ENCODE results near the gene ALDOB. TPM values are rescaled to one million over a fixed set of nuclear protein-coding genes. Genes with fewer than 3 reads are reported as not detected.

Gene ALDOB
- total RNA-seq, 1 experiment from 2014 or later, result not detected

- Mint-ChIP-seq H3K27me3 (ENCODE audit: insufficient read depth, unreplicated experiment) (no peaks in the 10 kb centered on the region), H3K4me3 (ENCODE audit: unreplicated experiment) (peak overlapping the region; percentile 44), H3K27ac (ENCODE audit: low read depth, unreplicated experiment) (peak overlapping the region; percentile 60), H3K4me1 (ENCODE audit: insufficient read depth, unreplicated experiment) (peaks cover 68% of the 10 kb centered on the region), H3K36me3 (ENCODE audit: insufficient read depth, unreplicated experiment) (peaks cover 16% of the 10 kb centered on the region), H3K9me3 (ENCODE audit: unreplicated experiment) (no peaks in the 10 kb centered on the region)
- CTCF ChIA-PET, result interaction anchor here (0.7 to 15.0 kb wide), 8 partner anchors 8 to 51 kb away, joined by 3 to 173 read pairs (median 5); a partner anchor contains a TSS
- no TSS peak for BruUV-seq (replicated peaks)
- no peak for TF ChIP-seq CTCF (IDR thresholded peaks at IDR 0.05; ENCODE audit: unreplicated experiment)
- DNase-seq (ENCODE audit: unreplicated experiment), result peak; percentile 92
- intact Hi-C loops (cut with micrococcal nuclease), result no loop called here
- POLR2A ChIA-PET, result interaction anchor here (0.6 to 7.7 kb wide), 15 partner anchors 9 to 1506 kb away, joined by 3 to 92 read pairs (median 6); partner anchors contain the start of genes MRPL50, RNF20 and ZNF189
Observed at GRCh38 chr9:101479338-101480030, 43.9 kb upstream of the ALDOB start.

- no TSS peak for BruUV-seq (replicated peaks)
- intact Hi-C loops (cut with micrococcal nuclease), result no loop called here
- peak overlapping the region; percentile 60 for H3K27ac Mint-ChIP-seq (ENCODE audit: low read depth, unreplicated experiment)
- no peaks in the 10 kb centered on the region for H3K9me3 Mint-ChIP-seq (ENCODE audit: unreplicated experiment)
- peaks cover 64% of the 10 kb centered on the region for H3K4me1 Mint-ChIP-seq (ENCODE audit: insufficient read depth, unreplicated experiment)
- peaks cover 22% of the 10 kb centered on the region for H3K36me3 Mint-ChIP-seq (ENCODE audit: insufficient read depth, unreplicated experiment)
- POLR2A ChIA-PET, result interaction anchor here (0.6 to 7.7 kb wide), 8 partner anchors 8 to 1507 kb away, joined by 3 to 92 read pairs (median 8); a partner anchor contains a TSS
- H3K27me3 Mint-ChIP-seq (ENCODE audit: insufficient read depth, unreplicated experiment), result no peaks in the 10 kb centered on the region
- H3K4me3 Mint-ChIP-seq (ENCODE audit: unreplicated experiment), result peak overlapping the region; percentile 44
- DNase-seq (ENCODE audit: unreplicated experiment), result peak; percentile 47
- no peak for TF ChIP-seq CTCF (IDR thresholded peaks at IDR 0.05; ENCODE audit: unreplicated experiment)
- CTCF ChIA-PET, result interaction anchor here (0.9 to 15.0 kb wide), 5 partner anchors 8 to 51 kb away, joined by 3 to 173 read pairs (median 54); a partner anchor contains a TSS
Observed at GRCh38 chr9:101478906-101479305, 43.3 kb upstream of the ALDOB start.

- Mint-ChIP-seq H3K9me3 (ENCODE audit: unreplicated experiment) (no peaks in the 10 kb centered on the region), H3K4me3 (ENCODE audit: unreplicated experiment) (no peak overlapping the region)
Observed at GRCh38 chr9:101478444-101478843, 42.9 kb upstream of the ALDOB start.

More at GRCh38 chr9:101478444-101478843, 42.9 kb upstream of the ALDOB start:
- TF ChIP-seq CTCF (IDR thresholded peaks at IDR 0.05; ENCODE audit: unreplicated experiment), result peak; percentile 13
- Mint-ChIP-seq H3K36me3 (ENCODE audit: insufficient read depth, unreplicated experiment) (peaks cover 25% of the 10 kb centered on the region), H3K27ac (ENCODE audit: low read depth, unreplicated experiment) (peak overlapping the region; percentile 60), H3K4me1 (ENCODE audit: insufficient read depth, unreplicated experiment) (peaks cover 62% of the 10 kb centered on the region), H3K27me3 (ENCODE audit: insufficient read depth, unreplicated experiment) (no peaks in the 10 kb centered on the region)
- POLR2A ChIA-PET, result interaction anchor here (0.6 to 7.7 kb wide), 6 partner anchors 8 to 1266 kb away, joined by 3 to 92 read pairs (median 18); partner anchors contain the start of gene RNF20
- CTCF ChIA-PET, result interaction anchor here (1.3 to 15.0 kb wide), 4 partner anchors 9 to 51 kb away, joined by 5 to 173 read pairs (median 78); a partner anchor contains a TSS
- no peak for DNase-seq (ENCODE audit: unreplicated experiment)
- intact Hi-C loops (cut with micrococcal nuclease), result no loop called here
- no TSS peak for BruUV-seq (replicated peaks)

All from MCF 10A (cell line).